Fibroblast of skin of right biceps (primary cell): ENCODE measurements around the gene PDZD7.

Source experiments
- DNase-seq: peaks from one replicate; pipeline ENCODE4 v3.0.0-alpha.2; 2013

PDZD7 gene

GRCh38 chr10:101000915-101001658 lies 29.8 kb downstream of the PDZD7 start:
- peak; percentile 78 for DNase-seq

GRCh38 chr10:101000127-101000914 lies 30.6 kb downstream of the PDZD7 start:
- DNase-seq: peak; percentile 25

GRCh38 chr10:100999742-101000126 lies 31.2 kb downstream of the PDZD7 start, which contains the start of gene LZTS2:
Gene LZTS2, plus strand, starts transcription at chr10:100999808. Its CDS starts 2,731 bp downstream, at chr10:101002539.
- DNase-seq: no peak

- DNase-seq: peak; percentile 80
Observed at GRCh38 chr10:100998991-100999741, 31.8 kb downstream of the PDZD7 start.

- peak; percentile 87 for DNase-seq
Observed at GRCh38 chr10:100998183-100998990, 32.5 kb downstream of the PDZD7 start.

- DNase-seq: peak; percentile 77
Observed at GRCh38 chr10:100997360-100998182, 33.4 kb downstream of the PDZD7 start.

GRCh38 chr10:100996678-100997359 lies 34.1 kb downstream of the PDZD7 start:
- DNase-seq: peak; percentile 13

- DNase-seq: peak; percentile 67
Observed at GRCh38 chr10:100995181-100995580, 35.7 kb downstream of the PDZD7 start.

GRCh38 chr10:100993986-100994708 lies 36.8 kb downstream of the PDZD7 start:
- DNase-seq: peak; percentile 58

- DNase-seq: no peak
Observed at GRCh38 chr10:100989088-100989487, 41.8 kb downstream of the PDZD7 start.

GRCh38 chr10:100988166-100988565 lies 42.8 kb downstream of the PDZD7 start:
- no peak for DNase-seq

GRCh38 chr10:100987685-100988049 lies 43.3 kb downstream of the PDZD7 start:
- DNase-seq: no peak

GRCh38 chr10:100986952-100987684 lies 43.8 kb downstream of the PDZD7 start, which contains the start of the genes MRPL43 and TWNK:
Gene MRPL43, minus strand, starts transcription at chr10:100987497. Its CDS starts 54 bp downstream, at chr10:100987443.
Gene TWNK, plus strand, starts transcription at chr10:100987543. Its CDS starts 668 bp downstream, at chr10:100988211.
- DNase-seq: peak; percentile 73

- DNase-seq: no peak
Observed at GRCh38 chr10:100986623-100986951, 44.3 kb downstream of the PDZD7 start.

GRCh38 chr10:100985336-100985735 lies 45.6 kb downstream of the PDZD7 start:
- no peak for DNase-seq

GRCh38 chr10:100984672-100985177 lies 46.2 kb downstream of the PDZD7 start:
- DNase-seq: no peak

GRCh38 chr10:100983868-100984671 lies 46.9 kb downstream of the PDZD7 start:
- DNase-seq: no peak
